ENCODE data around the gene RRAGC. TPM values are rescaled to one million over a fixed set of nuclear protein-coding genes. Genes with fewer than 3 reads are reported as not detected.

The RRAGC gene
- total and polyA plus RNA-seq, 9 of the 15 experiments (the other 6 are each of a cell fraction or from before 2014, with no cell fraction given): 3.9 to 16.9 (median 10.9) TPM

- TF ChIP-seq SFPQ (IDR thresholded peaks at IDR 0.05; ENCODE audit: low read depth, low read length) (no peak), E2F8 (IDR thresholded peaks at IDR 0.05; ENCODE audit: low read depth, partially characterized antibody) (no peak), CREBBP (IDR thresholded peaks at IDR 0.05; ENCODE audit: low read depth, low read length) (no peak), CTBP1 (IDR thresholded peaks at IDR 0.05; ENCODE audit: borderline replicate concordance) (peak; percentile 38; the same call in 1 of the 2 replicates), MEF2D (tag; conservative IDR thresholded peaks at IDR 0.05; ENCODE audit: low read depth) (no peak), CAMTA2 (CRISPR knock-in tag; conservative IDR thresholded peaks at IDR 0.05) (no peak), CEBPG (CRISPR knock-in tag; IDR thresholded peaks at IDR 0.05) (no peak), CEBPG (tag; conservative IDR thresholded peaks at IDR 0.05 in 1 of 2, IDR thresholded peaks at IDR 0.05 in 1 of 2) (no peak), POLR2A (conservative IDR thresholded peaks at IDR 0.05) (no peak), MTF1 (CRISPR knock-in tag; IDR thresholded peaks at IDR 0.05; ENCODE audit: borderline replicate concordance) (no peak), FOXK1 (CRISPR knock-in tag; IDR thresholded peaks at IDR 0.05; ENCODE audit: borderline replicate concordance) (no peak), L3MBTL2 (IDR thresholded peaks at IDR 0.05) (0 out of 2 replicates have a peak, but pooled peaks have one; percentile 28), SOX6 (IDR thresholded peaks at IDR 0.05) (peak; percentile 71; the same call in 1 of the 2 replicates), HMGN3 (IDR thresholded peaks at IDR 0.05; ENCODE audit: borderline replicate concordance, extremely low read depth, insufficient read length, low read depth, low read length) (no peak)
- TF ChIP-seq, protein P1, sequence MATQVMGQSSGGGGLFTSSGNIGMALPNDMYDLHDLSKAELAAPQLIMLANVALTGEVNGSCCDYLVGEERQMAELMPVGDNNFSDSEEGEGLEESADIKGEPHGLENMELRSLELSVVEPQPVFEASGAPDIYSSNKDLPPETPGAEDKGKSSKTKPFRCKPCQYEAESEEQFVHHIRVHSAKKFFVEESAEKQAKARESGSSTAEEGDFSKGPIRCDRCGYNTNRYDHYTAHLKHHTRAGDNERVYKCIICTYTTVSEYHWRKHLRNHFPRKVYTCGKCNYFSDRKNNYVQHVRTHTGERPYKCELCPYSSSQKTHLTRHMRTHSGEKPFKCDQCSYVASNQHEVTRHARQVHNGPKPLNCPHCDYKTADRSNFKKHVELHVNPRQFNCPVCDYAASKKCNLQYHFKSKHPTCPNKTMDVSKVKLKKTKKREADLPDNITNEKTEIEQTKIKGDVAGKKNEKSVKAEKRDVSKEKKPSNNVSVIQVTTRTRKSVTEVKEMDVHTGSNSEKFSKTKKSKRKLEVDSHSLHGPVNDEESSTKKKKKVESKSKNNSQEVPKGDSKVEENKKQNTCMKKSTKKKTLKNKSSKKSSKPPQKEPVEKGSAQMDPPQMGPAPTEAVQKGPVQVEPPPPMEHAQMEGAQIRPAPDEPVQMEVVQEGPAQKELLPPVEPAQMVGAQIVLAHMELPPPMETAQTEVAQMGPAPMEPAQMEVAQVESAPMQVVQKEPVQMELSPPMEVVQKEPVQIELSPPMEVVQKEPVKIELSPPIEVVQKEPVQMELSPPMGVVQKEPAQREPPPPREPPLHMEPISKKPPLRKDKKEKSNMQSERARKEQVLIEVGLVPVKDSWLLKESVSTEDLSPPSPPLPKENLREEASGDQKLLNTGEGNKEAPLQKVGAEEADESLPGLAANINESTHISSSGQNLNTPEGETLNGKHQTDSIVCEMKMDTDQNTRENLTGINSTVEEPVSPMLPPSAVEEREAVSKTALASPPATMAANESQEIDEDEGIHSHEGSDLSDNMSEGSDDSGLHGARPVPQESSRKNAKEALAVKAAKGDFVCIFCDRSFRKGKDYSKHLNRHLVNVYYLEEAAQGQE (IDR thresholded peaks at IDR 0.05; ENCODE audit: borderline replicate concordance): no peak
- TF ChIP-seq, protein P1 (CRISPR knock-in tag; IDR thresholded peaks at IDR 0.05; ENCODE audit: low read depth): no peak
Observed at GRCh38 chr1:38789498-38790169, 69.9 kb downstream of the RRAGC start (continued).
